Measurements from ENCODE around the gene EREG. TPM values are rescaled to one million over a fixed set of nuclear protein-coding genes. Genes with fewer than 3 reads are reported as not detected.
A peak's percentile ranks its signal among the peaks of the same experiment; 100 is the strongest.

The EREG gene
- total RNA-seq, 3 donors from 2014 or later, result 1.5 to 8.8 (median 2.3) TPM

GRCh38 chr4:74370912-74371311 lies 6.0 kb downstream of the EREG start:
- no peak overlapping the region for H3K4me3 ChIP-seq
- no peaks in the 10 kb centered on the region for H3K9me3 ChIP-seq
- intact Hi-C loops (cut with DNase I, micrococcal nuclease), result loop anchor here in 1 of 2 donors (5.0 kb wide), 1 partner anchor 306 kb away; no protein-coding TSS in a partner anchor
- H3K4me1 ChIP-seq (ENCODE audit: low read depth), result peaks cover 9% of the 10 kb centered on the region
- DNase-seq (peak in 1 of 3 donors; percentile 57), ATAC-seq (peak; percentile 51)
- peak; percentile 22 for TF ChIP-seq CTCF (IDR thresholded peaks at IDR 0.05)
- H3K36me3 ChIP-seq (ENCODE audit: low read depth), result no peaks in the 10 kb centered on the region

- Histone ChIP-seq H3K4me3 (no peak overlapping the region), H3K9me3 (no peaks in the 10 kb centered on the region), H3K36me3 (ENCODE audit: low read depth) (no peaks in the 10 kb centered on the region), H3K4me1 (ENCODE audit: low read depth) (peaks cover 8% of the 10 kb centered on the region)
- DNase-seq, result no peak
- no peak for TF ChIP-seq CTCF (IDR thresholded peaks at IDR 0.05)
- ATAC-seq, result no peak
- intact Hi-C loops (cut with DNase I, micrococcal nuclease), result loop anchor here in 1 of 2 donors (5.0 kb wide), 1 partner anchor 303 kb away; no protein-coding TSS in a partner anchor
Observed at GRCh38 chr4:74374128-74374527, 9.2 kb downstream of the EREG start.

- TF ChIP-seq CTCF (IDR thresholded peaks at IDR 0.05), result no peak
- peaks cover 8% of the 10 kb centered on the region for H3K4me1 ChIP-seq (ENCODE audit: low read depth)
- ATAC-seq (peak; percentile 88), DNase-seq (peak; percentile 55 to 69 (median 57))
- intact Hi-C loops (cut with DNase I, micrococcal nuclease), result loop anchor here in 1 of 2 donors (5.0 kb wide), 2 partner anchors 158 to 303 kb away; no protein-coding TSS in a partner anchor
- H3K4me3 ChIP-seq, result no peak overlapping the region
- H3K9me3 ChIP-seq, result no peaks in the 10 kb centered on the region
- no peaks in the 10 kb centered on the region for H3K36me3 ChIP-seq (ENCODE audit: low read depth)
Observed at GRCh38 chr4:74374561-74375327, 9.8 kb downstream of the EREG start.

GRCh38 chr4:74375824-74376426 lies 11.0 kb downstream of the EREG start:
- peak in 2 of 3 donors; percentile 55 to 91 for DNase-seq
- intact Hi-C loops (cut with DNase I, micrococcal nuclease), result loop anchor here in 1 of 2 donors (5.0 kb wide), 1 partner anchor 156 kb away; no protein-coding TSS in a partner anchor
- H3K36me3 ChIP-seq (ENCODE audit: low read depth), result no peaks in the 10 kb centered on the region
- H3K9me3 ChIP-seq, result no peaks in the 10 kb centered on the region
- no peak for TF ChIP-seq CTCF (IDR thresholded peaks at IDR 0.05)
- H3K4me3 ChIP-seq, result no peak overlapping the region
- ATAC-seq, result peak; percentile 84
- peaks cover 8% of the 10 kb centered on the region for H3K4me1 ChIP-seq (ENCODE audit: low read depth)

GRCh38 chr4:74376888-74377483 lies 12.0 kb downstream of the EREG start:
- TF ChIP-seq CTCF (IDR thresholded peaks at IDR 0.05), result peak; percentile 13
- Histone ChIP-seq H3K4me1 (ENCODE audit: low read depth) (peaks cover 8% of the 10 kb centered on the region), H3K9me3 (no peaks in the 10 kb centered on the region), H3K4me3 (no peak overlapping the region), H3K36me3 (ENCODE audit: low read depth) (no peaks in the 10 kb centered on the region)
- ATAC-seq (peak; percentile 58), DNase-seq (peak in 1 of 3 donors; percentile 24)
- intact Hi-C loops (cut with DNase I, micrococcal nuclease), result loop anchor here in 1 of 2 donors (5.0 kb wide), 1 partner anchor 155 kb away; no protein-coding TSS in a partner anchor

Data from mucosa of descending colon (tissue), 3 donors.